B cell (primary cell): ENCODE measurements around the gene TMEM179B.

Experiments used
- CTCF ChIP-seq: fragments of 200-600 bp; IDR thresholded peaks from one replicate; pipeline ENCODE4 v1.8.0; 2022; ENCODE audit warnings: antibody characterized with exemption, mild to moderate bottlenecking
- EZH2 ChIP-seq: IDR thresholded peaks from 2 replicates; pipeline ENCODE4 v1.6.1; 2012; ENCODE audit warnings: borderline replicate concordance, low read depth, mild to moderate bottlenecking, moderate library complexity, low read length; ENCODE audit not compliant: insufficient read depth, poor library complexity, severe bottlenecking

- no peak for TF ChIP-seq CTCF
- TF ChIP-seq EZH2 = no peak
These were observed 19.5 kb downstream of the TMEM179B start for GRCh38 chr11:62806611-62807121.
